Epithelial cell of alveolus of lung (primary cell): ENCODE measurements around the gene TAF11. TPM values are rescaled to one million over a fixed set of nuclear protein-coding genes. Genes with fewer than 3 reads are reported as not detected.

Experiments
- total RNA-seq: library from RNA; depleted of rRNA; stranded (reverse); fragments of >200 nt; gene quantifications from 2 replicates; pipeline ENCODE4 v1.2.1, GENCODE V29; 2015

Gene TAF11, protein sequence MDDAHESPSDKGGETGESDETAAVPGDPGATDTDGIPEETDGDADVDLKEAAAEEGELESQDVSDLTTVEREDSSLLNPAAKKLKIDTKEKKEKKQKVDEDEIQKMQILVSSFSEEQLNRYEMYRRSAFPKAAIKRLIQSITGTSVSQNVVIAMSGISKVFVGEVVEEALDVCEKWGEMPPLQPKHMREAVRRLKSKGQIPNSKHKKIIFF
- total RNA-seq = 19.7 and 37.8 TPM in 2 replicates

DNA sequence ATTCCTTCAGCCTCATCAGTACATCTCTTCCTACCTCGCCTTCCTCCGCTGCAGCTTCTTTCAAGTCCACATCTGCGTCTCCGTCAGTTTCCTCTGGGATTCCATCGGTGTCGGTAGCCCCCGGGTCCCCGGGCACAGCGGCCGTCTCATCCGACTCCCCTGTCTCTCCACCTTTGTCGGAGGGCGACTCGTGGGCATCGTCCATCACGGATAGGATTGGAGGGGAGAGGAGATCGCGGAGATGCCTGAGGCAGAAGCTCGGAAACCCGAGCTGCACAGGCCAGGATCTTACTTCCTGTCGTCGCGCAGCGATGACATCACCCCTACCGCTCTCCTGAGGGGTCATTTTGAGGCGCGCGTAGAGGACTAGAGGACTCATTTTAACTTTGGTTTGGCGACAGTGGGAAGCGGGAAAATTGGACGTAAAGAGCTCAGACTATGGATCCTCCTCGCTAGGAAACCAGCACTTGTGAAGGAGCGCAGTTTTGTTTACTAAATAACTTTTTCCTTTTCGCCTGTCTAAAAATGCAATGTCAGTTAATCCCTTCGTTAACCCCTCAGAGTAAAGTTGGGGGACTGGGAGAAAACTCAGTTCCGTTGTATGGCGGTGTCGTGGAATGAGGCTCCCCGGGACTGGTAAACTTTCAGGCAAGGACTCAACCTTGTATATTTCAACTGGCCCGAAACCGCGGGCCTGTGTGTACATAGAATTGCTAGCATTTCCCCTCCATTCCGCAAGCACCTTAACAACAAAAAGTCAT, at the start of gene TAF11:
TSS of gene TAF11 (minus strand) at position 290 of the 761 bp plus-strand sequence. CDS start at position 205, 85 bp downstream.

DNA sequence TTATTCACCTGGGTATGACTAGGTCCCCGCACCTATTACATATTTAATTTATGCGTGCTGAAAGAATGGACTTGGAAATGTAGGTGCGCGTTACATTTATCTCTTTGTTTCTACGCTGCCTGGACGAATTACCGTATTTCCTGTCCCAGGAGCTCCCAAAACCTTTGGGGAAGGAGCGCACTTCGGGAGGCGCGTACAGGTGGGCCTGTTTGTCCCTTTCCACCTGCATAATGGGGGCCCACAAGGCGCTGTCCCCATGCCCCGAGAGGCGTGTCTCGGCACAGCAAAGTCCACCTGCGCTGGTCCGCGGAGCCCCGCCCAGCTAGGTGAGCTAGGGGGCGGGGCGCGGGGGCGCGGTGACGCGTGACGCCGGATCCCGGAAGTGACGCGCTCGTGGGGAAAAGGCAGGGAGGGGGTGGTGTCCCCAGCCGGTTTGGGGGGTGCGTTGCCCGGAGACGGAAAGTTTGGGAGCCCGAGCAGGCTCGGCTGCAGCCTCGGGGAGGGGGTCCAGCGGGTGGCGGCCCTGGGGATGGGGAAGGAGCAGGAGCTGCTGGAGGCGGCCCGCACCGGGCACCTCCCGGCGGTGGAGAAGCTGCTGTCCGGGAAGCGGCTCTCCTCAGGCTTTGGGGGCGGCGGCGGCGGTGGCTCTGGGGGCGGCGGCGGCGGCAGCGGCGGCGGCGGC, 1.2 kb upstream of the TAF11 start, which contains the start of gene ANKS1A:
TSS of gene ANKS1A (plus strand) at position 382 of the 682 bp plus-strand sequence. CDS start at position 530, 148 bp downstream.

Other genes starting within 250 kb of the TAF11 start
- gene ILRUN, start 191.3 kb downstream of the TAF11 start, total RNA-seq = 31.8 and 41.1 TPM in 2 replicates
- gene SNRPC, start 130.5 kb downstream of the TAF11 start, total RNA-seq = 102 and 160 TPM in 2 replicates
- gene BLTP3A, start 96.0 kb downstream of the TAF11 start, total RNA-seq = 2.2 and 4.0 TPM in 2 replicates
- gene ANKS1A, start 1.2 kb upstream of the TAF11 start, total RNA-seq = 7.4 and 15.0 TPM in 2 replicates